HG02943 (cell line): ENCODE measurements around the gene TAB3.

Experiments
- ATAC-seq: cut with Tn5 transposase; IDR thresholded peaks from one replicate; pipeline ENCODE4 v1.9.1; 2021; ENCODE audit warnings: mild to moderate bottlenecking, low read depth, moderate library complexity; ENCODE audit not compliant: unreplicated experiment

Gene TAB3

GRCh38 chrX:30889147-30890140 is at the start of gene TAB3:
TSS of gene TAB3 (minus strand) at chrX:30889254. CDS start at chrX:30859588, 29,666 bp downstream.
- ATAC-seq = peak; percentile 85

- ATAC-seq = no peak
These were observed 49.2 kb upstream of the TAB3 start for GRCh38 chrX:30938295-30938694.

- ATAC-seq = no peak
These were observed 46.9 kb upstream of the TAB3 start for GRCh38 chrX:30935985-30936384.

- ATAC-seq = no peak
These were observed 42.9 kb upstream of the TAB3 start for GRCh38 chrX:30931920-30932319.

- no peak for ATAC-seq
These were observed 41.6 kb upstream of the TAB3 start for GRCh38 chrX:30930679-30931078.

- no peak for ATAC-seq
These were observed 41.1 kb upstream of the TAB3 start for GRCh38 chrX:30930143-30930542.

GRCh38 chrX:30920271-30920670 is 31.2 kb upstream of the TAB3 start:
- ATAC-seq = no peak

- ATAC-seq = no peak
These were observed 29.4 kb upstream of the TAB3 start for GRCh38 chrX:30918480-30918879.

GRCh38 chrX:30913492-30913891 is 24.4 kb upstream of the TAB3 start:
- ATAC-seq = no peak

- ATAC-seq = no peak
These were observed 21.2 kb upstream of the TAB3 start for GRCh38 chrX:30910124-30910860.

- ATAC-seq = no peak
These were observed 17.7 kb upstream of the TAB3 start for GRCh38 chrX:30906726-30907125.

GRCh38 chrX:30905321-30905720 is 16.3 kb upstream of the TAB3 start:
- no peak for ATAC-seq

- ATAC-seq = no peak
These were observed 15.6 kb upstream of the TAB3 start for GRCh38 chrX:30904632-30905031.

GRCh38 chrX:30904186-30904585 is 15.1 kb upstream of the TAB3 start:
- ATAC-seq = no peak

- no peak for ATAC-seq
These were observed 11.2 kb upstream of the TAB3 start for GRCh38 chrX:30900227-30900626.

GRCh38 chrX:30898886-30899285 is 9.8 kb upstream of the TAB3 start:
- ATAC-seq = no peak

GRCh38 chrX:30895370-30895769 is 6.3 kb upstream of the TAB3 start:
- no peak for ATAC-seq

- ATAC-seq = no peak
These were observed 4.2 kb upstream of the TAB3 start for GRCh38 chrX:30893206-30893605.

GRCh38 chrX:30892591-30892990 is 3.5 kb upstream of the TAB3 start:
- no peak for ATAC-seq

GRCh38 chrX:30888526-30889146 is 418 bp downstream of the TAB3 start:
- peak; percentile 17 for ATAC-seq

- ATAC-seq = no peak
These were observed 1.3 kb downstream of the TAB3 start for GRCh38 chrX:30887721-30888120.
